ENCODE results near the gene RASEF.
"Not testable (repeated sequence)": the region's sequence is repeated elsewhere in the genome, so short reads cannot be mapped to it uniquely, and the experiment has no call there.

Gene RASEF

GRCh38 chr9:82934025-82934424 is 128.9 kb downstream of the RASEF start:
- H3K4me3 ChIP-seq (ENCODE audit: low read length, poor library complexity, severe bottlenecking); H3K9me3 ChIP-seq (ENCODE audit: insufficient read depth, low read depth, low read length); H3K79me2 ChIP-seq (ENCODE audit: insufficient read depth, low read length); H3K36me3 ChIP-seq (ENCODE audit: insufficient read depth, low read length); H3K27me3 ChIP-seq (ENCODE audit: insufficient read depth, low read length, poor library complexity, severe bottlenecking); H4K20me1 ChIP-seq (ENCODE audit: insufficient read depth, low read length, poor library complexity, severe bottlenecking); H3K9me2 ChIP-seq (replicated peaks; ENCODE audit: low read depth, low read length); H3K9ac ChIP-seq (ENCODE audit: low read depth, low read length, poor library complexity, severe bottlenecking); H3K4me2 ChIP-seq (ENCODE audit: low read depth, low read length, poor library complexity, severe bottlenecking); H3F3A ChIP-seq (ENCODE audit: low read depth); H2AFZ ChIP-seq (ENCODE audit: low read length): not testable (repeated sequence)
- H3K4me1 ChIP-seq (ENCODE audit: insufficient read depth, low read length, poor library complexity, severe bottlenecking) = peaks cover 21% of the 10 kb centered on the region

GRCh38 chr9:82930116-82930515 is 132.8 kb downstream of the RASEF start:
- Histone ChIP-seq H3K4me3 (ENCODE audit: low read length, poor library complexity, severe bottlenecking) (no peak overlapping the region), H3K36me3 (ENCODE audit: insufficient read depth, low read length) (no peaks in the 10 kb centered on the region), H3K27me3 (ENCODE audit: insufficient read depth, low read length, poor library complexity, severe bottlenecking) (no peaks in the 10 kb centered on the region), H2AFZ (ENCODE audit: low read length) (no peak overlapping the region), H3K9me2 (replicated peaks; ENCODE audit: low read depth, low read length) (no peaks in the 10 kb centered on the region), H3K4me1 (ENCODE audit: insufficient read depth, low read length, poor library complexity, severe bottlenecking) (peaks cover 6% of the 10 kb centered on the region), H3K9ac (ENCODE audit: low read depth, low read length, poor library complexity, severe bottlenecking) (no peak overlapping the region), H3K4me2 (ENCODE audit: low read depth, low read length, poor library complexity, severe bottlenecking) (no peak overlapping the region), H3K9me3 (ENCODE audit: insufficient read depth, low read depth, low read length) (no peaks in the 10 kb centered on the region), H3F3A (ENCODE audit: low read depth) (no peaks in the 10 kb centered on the region), H3K79me2 (ENCODE audit: insufficient read depth, low read length) (no peaks in the 10 kb centered on the region), H4K20me1 (ENCODE audit: insufficient read depth, low read length, poor library complexity, severe bottlenecking) (no peaks in the 10 kb centered on the region)
- no peak for TF ChIP-seq CTCF (conservative IDR thresholded peaks at IDR 0.05; ENCODE audit: low read length)
- no peak for TF ChIP-seq EZH2phosphoT487 (IDR thresholded peaks at IDR 0.05; ENCODE audit: borderline replicate concordance)

Data from Loucy (cell line).